Mesenchymal stem cell (in vitro differentiated cells and primary cell): ENCODE results near the gene DLGAP1.

Experiments
- DNase-seq: peaks from one replicate; pipeline ENCODE4 v3.0.0-alpha.2; 2013
- H2AFZ ChIP-seq: one replicate; pipeline ENCODE4 v1.6.1; 2013; ENCODE audit warnings: low read depth, mild to moderate bottlenecking, control low read depth, inconsistent platforms, low read length, moderate library complexity
- H2AK5ac ChIP-seq: 2 replicates; pipeline ENCODE4 v1.6.1; 2013; ENCODE audit warnings: low read length, moderate library complexity, mild to moderate bottlenecking, inconsistent platforms; ENCODE audit not compliant: severe bottlenecking
- H2BK120ac ChIP-seq: one replicate; pipeline ENCODE4 v1.6.1; 2013; ENCODE audit warnings: low read depth, mild to moderate bottlenecking, inconsistent platforms, low read length, moderate library complexity
- H2BK12ac ChIP-seq, 2 experiments: one replicate each; pipeline ENCODE4 v1.6.1; 2013; ENCODE audit warnings: inconsistent platforms in 2 of 2, low read length in 2 of 2, mild to moderate bottlenecking in 2 of 2, moderate library complexity in 2 of 2, control low read depth in 1 of 2
- H2BK15ac ChIP-seq: one replicate; pipeline ENCODE4 v1.6.1; 2013; ENCODE audit warnings: mild to moderate bottlenecking, low read depth, inconsistent platforms; ENCODE audit not compliant: poor library complexity, severe bottlenecking
- H2BK5ac ChIP-seq: 2 replicates; pipeline ENCODE4 v1.6.1; 2013; ENCODE audit warnings: low read depth, mild to moderate bottlenecking, low read length, control low read depth, inconsistent platforms; ENCODE audit not compliant: poor library complexity, severe bottlenecking
- H3K14ac ChIP-seq, 2 experiments: one replicate each; pipeline ENCODE4 v1.6.1; 2013; ENCODE audit warnings: inconsistent platforms in 2 of 2, low read length in 2 of 2, control low read depth in 1 of 2, mild to moderate bottlenecking in 1 of 2, moderate library complexity in 1 of 2
- H3K18ac ChIP-seq, 2 experiments: one replicate each; pipeline ENCODE4 v1.6.1; 2013; ENCODE audit warnings: inconsistent platforms in 2 of 2, low read length in 2 of 2, control low read depth in 1 of 2, low read depth in 1 of 2, mild to moderate bottlenecking in 1 of 2
- H3K23ac ChIP-seq, 2 experiments: one replicate each; pipeline ENCODE4 v1.6.1; 2013; ENCODE audit warnings: inconsistent platforms in 2 of 2, low read length in 2 of 2, mild to moderate bottlenecking in 2 of 2, moderate library complexity in 2 of 2, control low read depth in 1 of 2
- H3K27ac ChIP-seq: 2 replicates; pipeline ENCODE4 v1.5.1; 2013; ENCODE audit warnings: mild to moderate bottlenecking, moderate library complexity, low read length, control low read depth, inconsistent platforms; ENCODE audit not compliant: poor library complexity, severe bottlenecking
- H3K27me3 ChIP-seq, 2 experiments: 2 replicates each; pipeline versions ENCODE4 v1.6.1 to v1.7.0; 2013; ENCODE audit warnings: low read length in 2 of 2, mild to moderate bottlenecking in 2 of 2, moderate library complexity in 2 of 2, control low read depth in 1 of 2, inconsistent platforms in 1 of 2; ENCODE audit not compliant: control insufficient read depth in 1 of 2, insufficient read depth in 1 of 2
- H3K36me3 ChIP-seq, 2 experiments: 2 replicates each; pipeline versions ENCODE4 v1.6.1 to v1.7.0; 2013; ENCODE audit warnings: low read length in 2 of 2, control low read depth in 1 of 2, inconsistent platforms in 1 of 2, low read depth in 1 of 2, mild to moderate bottlenecking in 1 of 2; ENCODE audit not compliant: insufficient read depth in 2 of 2, control insufficient read depth in 1 of 2
- H3K4ac ChIP-seq, 2 experiments: one replicate each; pipeline ENCODE4 v1.6.1; 2013; ENCODE audit warnings: inconsistent platforms in 2 of 2, low read length in 2 of 2, mild to moderate bottlenecking in 2 of 2, moderate library complexity in 2 of 2, control low read depth in 1 of 2, low read depth in 1 of 2
- H3K4me1 ChIP-seq: 2 replicates; pipeline ENCODE4 v1.6.1; 2013; ENCODE audit warnings: low read depth, low read length, control low read depth; ENCODE audit not compliant: control insufficient read depth, insufficient read depth
- H3K4me2 ChIP-seq: 2 replicates; pipeline ENCODE4 v1.6.1; 2013; ENCODE audit warnings: low read length, mild to moderate bottlenecking, inconsistent platforms; ENCODE audit not compliant: poor library complexity, severe bottlenecking
- H3K4me3 ChIP-seq, 2 experiments: 2 replicates each; pipeline versions ENCODE4 v1.5.1 to v1.7.0; 2013; ENCODE audit warnings: low read length in 2 of 2, mild to moderate bottlenecking in 2 of 2, control low read depth in 1 of 2, low read depth in 1 of 2; ENCODE audit not compliant: insufficient read depth in 1 of 2
- H3K79me1 ChIP-seq: replicated peaks from 2 replicates; pipeline ENCODE4 v1.6.1; 2013; ENCODE audit warnings: mild to moderate bottlenecking, control low read depth, low read length, inconsistent platforms; ENCODE audit not compliant: poor library complexity, severe bottlenecking
- H3K9ac ChIP-seq: 2 replicates; pipeline ENCODE4 v1.7.0; 2013; ENCODE audit warnings: mild to moderate bottlenecking, low read length, moderate library complexity
- H3K9me3 ChIP-seq: 2 replicates; pipeline ENCODE4 v1.7.0; 2013; ENCODE audit warnings: mild to moderate bottlenecking, low read length; ENCODE audit not compliant: control insufficient read depth
- H4K8ac ChIP-seq: one replicate; pipeline ENCODE4 v1.6.1; 2013; ENCODE audit warnings: inconsistent platforms, mild to moderate bottlenecking, low read length, moderate library complexity
- H4K91ac ChIP-seq: one replicate; pipeline ENCODE4 v1.6.1; 2013; ENCODE audit warnings: mild to moderate bottlenecking, low read length, inconsistent platforms
- WGBS: methylation state at CpG from one replicate; pipeline ENCODE4 v1.1.7; 2013; ENCODE audit warnings: mixed read lengths; 5-methylcytosine and 5-hydroxymethylcytosine counted together

DLGAP1 gene

DNA sequence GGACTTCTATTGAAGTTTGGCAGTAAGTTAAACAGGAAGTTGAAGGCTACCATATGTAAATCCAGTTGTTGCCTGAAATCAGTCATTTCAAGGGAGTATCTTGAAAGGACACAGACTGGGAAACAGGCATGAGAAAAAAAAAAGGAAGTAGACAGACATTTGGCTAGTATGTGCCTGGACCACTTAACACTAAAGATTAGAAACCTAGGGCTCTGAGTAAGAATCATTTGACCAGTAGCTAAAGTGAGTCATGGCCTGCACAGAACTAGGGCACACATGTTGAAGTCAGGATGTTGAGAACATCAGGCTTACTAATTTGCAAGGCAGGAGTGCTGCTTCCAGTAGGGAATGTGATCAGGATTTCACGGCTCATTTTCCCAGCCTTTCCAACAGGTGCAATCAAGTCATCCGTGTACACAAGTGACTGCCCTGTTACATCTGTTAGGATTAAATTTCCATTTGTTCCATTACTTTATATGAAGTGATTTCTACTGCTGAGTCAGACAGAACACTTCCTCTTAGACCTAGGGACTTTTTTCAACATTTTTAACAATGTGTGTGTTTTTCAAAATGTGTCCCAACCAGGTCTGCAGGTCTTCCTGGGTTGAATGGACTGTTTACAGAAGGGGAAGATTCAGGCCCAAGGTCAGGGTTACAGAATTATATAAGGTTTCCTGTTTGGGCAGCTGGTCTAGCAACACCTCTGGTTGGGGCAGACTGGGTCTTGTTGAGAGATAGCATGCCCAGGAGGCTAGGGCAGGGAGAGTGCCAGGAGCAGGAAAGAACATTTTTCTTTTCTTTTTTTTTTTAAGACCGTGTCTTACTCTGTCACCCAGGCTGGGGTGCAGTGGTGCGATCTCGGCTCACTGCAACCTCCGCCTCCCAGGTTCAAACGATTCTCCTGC is 859.5 kb downstream of the DLGAP1 start:
- Histone ChIP-seq H3K23ac (no peak overlapping the region), H3K27me3 (no peaks in the 10 kb centered on the region), H4K8ac (peak overlapping the region; percentile 65), H3K36me3 (peaks cover 0 to 34% of the 10 kb centered on the region in 2 experiments), H3K14ac (no peak overlapping the region), H3K9me3 (no peaks in the 10 kb centered on the region), H3K4me3 (peak overlapping the region in 1 of 2 experiments; percentile 84), H2AFZ (no peak overlapping the region), H3K4ac (peak overlapping the region in 1 of 2 experiments; percentile 89), H2BK5ac (peak overlapping the region; percentile 92), H3K4me2 (peak overlapping the region; percentile 70), H2BK12ac (peak overlapping the region; percentile 18 to 86), H3K9ac (peak overlapping the region; percentile 97), H2AK5ac (peak overlapping the region; percentile 94), H2BK15ac (peak overlapping the region; percentile 54), H4K91ac (peak overlapping the region; percentile 47), H3K79me1 (peaks cover 24% of the 10 kb centered on the region), H3K4me1 (peaks cover 29% of the 10 kb centered on the region), H3K18ac (peak overlapping the region; percentile 50 to 85), H3K27ac (peak overlapping the region; percentile 82), H2BK120ac (peak overlapping the region; percentile 91)
- peak; percentile 99 for DNase-seq
- 63% methylated on average over 6 of the region's 7 CpGs for WGBS

DNA sequence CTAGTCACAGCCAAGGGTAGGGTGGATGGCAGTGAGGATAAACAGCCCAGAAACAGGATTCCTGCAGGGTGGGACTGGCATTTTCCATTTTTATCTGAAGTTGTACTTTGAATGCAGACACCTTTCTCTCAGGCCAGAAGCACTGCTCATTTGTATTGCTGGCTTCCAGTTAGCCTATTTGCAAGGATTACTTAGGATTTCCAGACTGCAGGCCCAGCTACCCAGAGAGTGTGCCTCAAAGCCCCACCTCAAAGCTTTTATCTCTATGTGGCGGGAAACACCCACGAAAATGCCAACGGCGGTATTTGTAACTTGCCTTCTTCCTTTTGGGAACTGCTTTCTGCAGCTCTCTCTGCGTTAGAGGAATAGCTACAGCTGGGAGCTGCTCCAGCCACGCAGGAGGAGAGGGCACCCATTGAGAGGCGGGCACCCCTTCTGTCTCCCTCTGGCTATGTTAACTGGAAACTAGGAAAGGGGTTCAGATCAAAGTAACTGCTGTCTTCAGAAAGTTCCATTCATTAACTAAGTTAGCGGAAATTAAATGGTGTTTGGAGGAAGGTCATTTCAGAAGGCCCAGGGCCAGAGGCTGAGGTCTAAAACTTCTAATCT is 860.2 kb downstream of the DLGAP1 start:
- Histone ChIP-seq H2BK12ac (peak overlapping the region; percentile 22 to 82), H2BK5ac (peak overlapping the region; percentile 81), H2BK15ac (peak overlapping the region; percentile 29), H3K14ac (no peak overlapping the region), H3K4me1 (peaks cover 29% of the 10 kb centered on the region), H3K27ac (peak overlapping the region; percentile 82), H3K79me1 (peaks cover 22% of the 10 kb centered on the region), H2AK5ac (peak overlapping the region; percentile 28), H4K8ac (peak overlapping the region; percentile 29), H4K91ac (peak overlapping the region; percentile 79), H3K4ac (peak overlapping the region; percentile 93 to 95), H2AFZ (no peak overlapping the region), H3K4me3 (peak overlapping the region in 1 of 2 experiments; percentile 84), H3K23ac (peak overlapping the region in 1 of 2 experiments; percentile 14), H3K18ac (peak overlapping the region; percentile 85 to 90), H3K4me2 (peak overlapping the region; percentile 70), H3K9ac (peak overlapping the region; percentile 97), H3K36me3 (peaks cover 3 to 29% of the 10 kb centered on the region in 2 experiments), H2BK120ac (peak overlapping the region; percentile 87), H3K27me3 (no peaks in the 10 kb centered on the region), H3K9me3 (no peaks in the 10 kb centered on the region)
- WGBS: 18% methylated on average over 8 of the region's 8 CpGs
- peak; percentile 70 for DNase-seq

GRCh38 chr18:3593904-3594759 is 861.0 kb downstream of the DLGAP1 start:
- Histone ChIP-seq H4K8ac (peak overlapping the region; percentile 29), H3K18ac (peak overlapping the region; percentile 85 to 95), H3K14ac (peak overlapping the region in 1 of 2 experiments; percentile 62), H3K9ac (peak overlapping the region; percentile 97), H2BK120ac (peak overlapping the region; percentile 87), H3K4me1 (peaks cover 29% of the 10 kb centered on the region), H3K4me2 (peak overlapping the region; percentile 70), H3K27ac (peak overlapping the region; percentile 92), H3K36me3 (peaks cover 3 to 25% of the 10 kb centered on the region in 2 experiments), H3K79me1 (peaks cover 18% of the 10 kb centered on the region), H3K27me3 (no peaks in the 10 kb centered on the region), H2AFZ (no peak overlapping the region), H2BK12ac (peak overlapping the region; percentile 22 to 82), H4K91ac (peak overlapping the region; percentile 79), H3K23ac (peak overlapping the region in 1 of 2 experiments; percentile 14), H2AK5ac (peak overlapping the region; percentile 28), H3K9me3 (no peaks in the 10 kb centered on the region), H2BK5ac (peak overlapping the region; percentile 81), H3K4me3 (peak overlapping the region in 1 of 2 experiments; percentile 84), H2BK15ac (peak overlapping the region; percentile 29), H3K4ac (peak overlapping the region; percentile 93 to 95)
- 0% methylated on average over 12 of the region's 17 CpGs for WGBS
- DNase-seq: peak; percentile 99
